Left lung (tissue), 10 donors: Measurements from ENCODE around the gene YDJC. TPM values are rescaled to one million over a fixed set of nuclear protein-coding genes. Genes with fewer than 3 reads are reported as not detected.
"Not testable (repeated sequence)": the region's sequence is repeated elsewhere in the genome, so short reads cannot be mapped to it uniquely, and the experiment has no call there.

Experiments used
- ATAC-seq: fragments of 200-7000 bp; cut with Tn5 transposase; one replicate; pipeline ENCODE4 v1.9.1; 2020; ENCODE audit warnings: moderate library complexity
- DNase-seq, 4 donors: peaks; one replicate each; pipeline ENCODE4 v3.0.0-alpha.2; 2013 to 2020
- H3K27ac ChIP-seq, 2 donors: fragments of 200-600 bp; sonication (generic) in 1 of 2; one replicate each; pipeline versions ENCODE4 v1.5.0 to v1.8.0; 2020 to 2021
- H3K27me3 ChIP-seq, 2 donors: fragments of 200-600 bp; sonication (generic) in 1 of 2; one replicate each; pipeline versions ENCODE4 v1.5.0 to v1.8.0; 2020 to 2021
- H3K36me3 ChIP-seq, 2 donors: fragments of 200-600 bp; sonication (generic) in 1 of 2; one replicate each; pipeline versions ENCODE4 v1.5.0 to v1.8.0; 2020 to 2021
- H3K4me1 ChIP-seq, 2 donors: fragments of 200-600 bp; one replicate each; pipeline ENCODE4 v1.8.0; 2021
- H3K4me3 ChIP-seq, 2 donors: fragments of 200-600 bp; sonication (generic) in 1 of 2; one replicate each; pipeline versions ENCODE4 v1.5.0 to v1.8.0; 2020 to 2021; ENCODE audit warnings: mild to moderate bottlenecking in 1 of 2
- H3K9me3 ChIP-seq, 2 donors: fragments of 200-600 bp; sonication (generic) in 1 of 2; one replicate each; pipeline versions ENCODE4 v1.5.0 to v1.8.0; 2020 to 2021
- CTCF ChIP-seq, 2 donors: fragments of 200-600 bp; sonication (generic) in 1 of 2; IDR thresholded peaks; one replicate each; pipeline versions ENCODE4 v1.5.0 to v1.8.0; 2021; ENCODE audit warnings: antibody characterized with exemption in 2 of 2
- intact Hi-C, 2 donors: fragments of 100-400 bp; cut with DNase I; formaldehyde crosslinking; loops; one replicate each; pipeline versions ENCODE4 v1.11.2 to v1.14.2; 2022
- polyA plus RNA-seq, 6 donors: library from polyadenylated mRNA; unstranded; fragments of 120-200 nt; gene quantifications; one replicate each; pipeline ENCODE4 v1.2.1, GENCODE V29; 2013; ENCODE audit not compliant: insufficient read length in 6 of 6
- total RNA-seq, 2 donors: library from RNA; stranded (reverse); fragmentation: NEBNext Ultra II Directional; extraction: Animal tissue kit (Norgen Biotek cat#: 25700); gene quantifications; one replicate each; pipeline ENCODE4 v1.2.1, GENCODE V29; 2021
- donor health status: DM: no; HTN: yes; CAD: no.
- donor health status: DM: no; HTN: no; CAD: no.

The YDJC gene
- total and polyA plus RNA-seq, 8 donors, result 6.2 to 17.2 (median 10.6) TPM

DNA sequence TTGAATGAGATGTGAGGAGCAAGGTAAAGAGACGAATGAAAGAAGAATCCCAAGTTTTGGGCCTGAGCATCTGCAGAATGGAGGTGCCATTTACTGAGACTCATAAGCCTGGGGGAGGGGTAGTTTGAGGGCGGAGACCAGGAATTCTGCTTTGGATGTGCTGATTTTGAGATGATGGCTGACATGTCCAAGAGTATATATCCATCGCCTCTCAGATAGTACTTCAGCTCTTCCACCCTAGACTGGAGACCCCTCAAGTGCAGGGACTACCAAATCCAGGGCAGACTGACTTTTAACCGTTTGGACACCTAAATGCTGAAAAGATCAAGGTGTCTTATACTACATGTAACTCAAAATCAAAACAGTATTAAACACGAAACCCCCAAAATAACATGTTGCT is 11.0 kb upstream of the YDJC start:
- peaks cover 7 to 26% of the 10 kb centered on the region in 2 donors for H3K4me1 ChIP-seq
- no peak for TF ChIP-seq CTCF (IDR thresholded peaks at IDR 0.05)
- H3K36me3 ChIP-seq, result peaks cover 0 to 24% of the 10 kb centered on the region in 2 donors
- intact Hi-C loops, result no loop called here
- H3K27ac ChIP-seq, result no peak overlapping the region
- no peak for DNase-seq
- ATAC-seq, result no peak
- no peaks in the 10 kb centered on the region for H3K27me3 ChIP-seq
- no peaks in the 10 kb centered on the region for H3K9me3 ChIP-seq
- H3K4me3 ChIP-seq, result no peak overlapping the region

- intact Hi-C loops, result no loop called here
- DNase-seq (no peak), ATAC-seq (no peak)
- peaks cover 7 to 26% of the 10 kb centered on the region in 2 donors for H3K4me1 ChIP-seq
- no peak overlapping the region for H3K27ac ChIP-seq
- TF ChIP-seq CTCF (IDR thresholded peaks at IDR 0.05), result no peak
- H3K4me3 ChIP-seq, result no peak overlapping the region
- H3K36me3 ChIP-seq, result peaks cover 0 to 10% of the 10 kb centered on the region in 2 donors
- no peaks in the 10 kb centered on the region for H3K27me3 ChIP-seq
- H3K9me3 ChIP-seq, result no peaks in the 10 kb centered on the region
These were observed 9.5 kb upstream of the YDJC start for GRCh38 chr22:21639359-21639758.

DNA sequence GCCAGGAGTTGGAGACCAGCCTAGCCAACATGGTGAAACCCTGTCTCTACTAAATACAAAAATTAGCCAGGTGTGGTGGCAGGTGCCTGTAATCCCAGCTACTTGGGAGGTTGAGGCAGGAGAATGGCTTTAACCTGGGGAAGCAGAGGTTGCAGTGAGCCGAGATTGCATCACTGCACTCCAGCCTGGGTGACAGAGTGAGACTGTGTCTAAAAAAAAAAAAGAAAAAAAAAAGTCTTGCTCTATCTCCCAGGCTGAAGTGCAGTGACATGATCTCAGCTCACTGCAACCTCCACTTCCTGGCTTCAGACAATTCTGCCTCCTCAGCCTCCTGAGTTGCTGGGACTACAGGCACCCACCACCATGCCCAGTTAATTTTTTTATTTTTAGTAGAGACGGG is 7.6 kb upstream of the YDJC start:
- DNase-seq, result peak in 1 of 4 donors; percentile 8
- H3K36me3 ChIP-seq, H3K27ac ChIP-seq, intact Hi-C loops, H3K4me3 ChIP-seq, H3K27me3 ChIP-seq, ATAC-seq, H3K9me3 ChIP-seq, H3K4me1 ChIP-seq: not testable (repeated sequence)

GRCh38 chr22:21636629-21637218 is 6.9 kb upstream of the YDJC start:
- Histone ChIP-seq H3K4me3 (no peak overlapping the region), H3K27me3 (no peaks in the 10 kb centered on the region), H3K9me3 (no peaks in the 10 kb centered on the region), H3K36me3 (no peaks in the 10 kb centered on the region), H3K27ac (no peak overlapping the region), H3K4me1 (peaks cover 0 to 9% of the 10 kb centered on the region in 2 donors)
- DNase-seq (peak in 1 of 4 donors; percentile 46), ATAC-seq (no peak)
- TF ChIP-seq CTCF (IDR thresholded peaks at IDR 0.05), result no peak
- intact Hi-C loops, result no loop called here

DNA sequence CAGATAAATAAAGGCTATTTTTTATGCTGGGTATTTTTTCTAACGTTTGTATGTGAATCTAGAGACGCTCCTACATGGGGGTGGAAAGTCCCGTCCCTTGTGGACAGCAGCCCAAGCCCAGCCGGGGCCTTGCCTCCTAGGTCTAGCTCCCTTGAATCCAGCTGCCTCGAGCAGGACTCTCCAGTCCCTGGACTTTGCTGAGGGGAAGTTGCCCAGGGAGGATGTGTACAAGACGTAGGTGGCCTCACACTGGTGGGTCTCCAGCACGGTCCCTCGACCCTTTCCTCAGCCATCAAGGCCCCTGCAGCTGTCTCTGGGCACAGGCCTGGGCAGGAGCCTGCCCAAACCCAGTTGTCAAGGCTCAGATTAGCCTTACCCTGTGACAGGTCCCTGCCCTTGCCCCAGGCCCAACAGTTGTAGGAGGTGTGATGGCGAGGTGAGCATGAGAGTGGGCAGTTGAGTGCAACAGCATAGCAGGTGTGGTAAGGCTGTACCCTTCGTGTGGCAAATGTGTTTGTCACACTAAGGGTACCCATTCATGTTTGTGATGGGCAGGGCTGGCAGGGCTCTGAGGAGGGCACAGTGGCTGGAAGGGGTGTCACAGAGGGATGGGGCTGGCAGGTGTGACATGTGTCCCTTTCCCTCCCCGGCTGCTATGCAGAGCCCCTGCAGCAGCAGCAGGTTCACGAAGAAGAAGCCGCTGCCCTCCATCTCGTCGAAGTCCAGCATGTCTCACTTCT is 6.1 kb upstream of the YDJC start:
- Histone ChIP-seq H3K4me1 (peaks cover 0 to 1% of the 10 kb centered on the region in 2 donors), H3K36me3 (no peaks in the 10 kb centered on the region), H3K4me3 (no peak overlapping the region), H3K9me3 (no peaks in the 10 kb centered on the region), H3K27ac (no peak overlapping the region), H3K27me3 (no peaks in the 10 kb centered on the region)
- intact Hi-C loops, result no loop called here
- DNase-seq, result peak in 1 of 4 donors; percentile 38
- ATAC-seq, result no peak
- no peak for TF ChIP-seq CTCF (IDR thresholded peaks at IDR 0.05)
